Stimulated activated CD8-positive, alpha-beta memory T cell treated with anti-CD3 and anti-CD28 coated beads, Interleukin-2, amount 100 ng/mL, for 1 hour (primary cell): Measurements from ENCODE around the gene CD47.

Source experiments
- DNase-seq, 2 donors: peaks; one replicate each; pipeline ENCODE4 v3.0.0-alpha.2; 2020; ENCODE audit warnings: low read depth in 2 of 2

CD47 gene

DNA sequence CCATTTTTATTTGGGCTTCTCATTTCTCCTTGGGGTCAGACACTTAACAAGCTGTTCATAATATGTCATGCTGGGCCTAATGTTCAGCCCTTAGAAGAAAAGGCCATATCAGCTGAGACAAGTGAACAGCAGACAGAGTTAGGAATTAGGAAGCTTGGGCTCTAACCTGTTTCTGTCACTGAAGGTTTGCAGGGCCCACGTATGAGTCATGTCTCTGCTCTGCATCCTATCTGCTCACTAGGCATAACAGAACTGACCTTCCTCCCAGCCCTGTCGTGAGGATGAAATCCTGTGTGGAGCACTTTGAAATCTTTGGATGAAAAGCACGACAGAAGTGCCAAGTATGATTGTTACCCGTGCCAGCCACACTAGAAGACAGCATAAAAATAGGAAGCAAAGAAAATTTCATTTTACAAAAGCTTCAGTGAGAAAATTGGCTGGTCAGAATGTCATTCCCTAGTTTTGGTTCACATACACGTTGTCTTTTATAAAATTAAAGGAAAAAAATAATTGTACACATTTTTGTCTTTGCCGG, 26.5 kb upstream of the CD47 start:
- DNase-seq: no peak

DNA sequence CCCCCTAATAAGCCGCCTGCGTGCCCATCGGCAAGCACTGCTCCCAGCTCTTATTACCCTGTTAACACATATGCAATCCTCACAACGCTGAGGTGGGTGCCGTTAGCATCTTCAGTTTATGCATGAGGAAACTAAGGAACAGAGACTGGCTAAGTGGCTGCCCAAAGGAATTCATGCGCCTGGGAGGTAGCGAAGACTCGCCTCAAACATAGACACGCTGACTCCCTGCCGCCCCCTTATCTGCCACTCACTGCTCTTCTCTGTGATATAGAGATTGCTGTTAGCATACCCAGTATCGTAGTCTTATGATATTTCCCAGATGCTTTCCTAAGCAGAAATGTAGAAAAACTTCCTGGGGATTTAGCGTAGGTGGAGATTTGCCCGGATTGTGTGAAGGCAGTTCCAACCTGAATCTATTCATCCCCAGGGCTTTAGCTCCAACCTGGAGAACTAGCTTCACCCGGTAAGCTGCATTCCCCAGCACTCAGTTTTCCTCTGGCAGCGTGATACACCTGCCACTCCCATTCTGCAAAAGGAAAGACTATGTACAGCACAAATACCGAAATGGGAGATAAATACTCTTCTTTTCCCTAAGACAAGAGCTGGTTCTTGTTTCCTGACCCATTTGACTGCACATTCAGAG, 23.7 kb upstream of the CD47 start:
- DNase-seq: no peak

DNA sequence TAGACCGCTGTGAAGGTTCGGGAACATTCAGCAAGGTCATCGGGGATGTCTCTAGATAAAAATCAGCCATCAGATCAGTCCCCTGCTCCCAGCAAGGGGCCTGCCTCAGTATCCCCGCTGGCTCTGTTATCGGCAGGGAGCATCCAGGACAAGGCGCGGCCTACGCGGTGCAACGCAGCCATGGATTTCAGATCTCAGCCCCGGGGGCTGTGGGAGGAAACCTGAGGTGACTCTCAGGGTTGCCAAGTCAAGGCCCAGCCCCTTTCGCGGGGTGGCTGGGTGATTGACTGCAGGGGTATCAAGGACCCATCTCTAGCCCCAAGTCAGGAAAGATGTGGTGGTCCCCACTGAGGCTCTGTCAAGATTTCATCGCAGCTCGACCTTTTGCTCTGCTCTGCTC, 23.1 kb upstream of the CD47 start:
- DNase-seq: no peak

DNA sequence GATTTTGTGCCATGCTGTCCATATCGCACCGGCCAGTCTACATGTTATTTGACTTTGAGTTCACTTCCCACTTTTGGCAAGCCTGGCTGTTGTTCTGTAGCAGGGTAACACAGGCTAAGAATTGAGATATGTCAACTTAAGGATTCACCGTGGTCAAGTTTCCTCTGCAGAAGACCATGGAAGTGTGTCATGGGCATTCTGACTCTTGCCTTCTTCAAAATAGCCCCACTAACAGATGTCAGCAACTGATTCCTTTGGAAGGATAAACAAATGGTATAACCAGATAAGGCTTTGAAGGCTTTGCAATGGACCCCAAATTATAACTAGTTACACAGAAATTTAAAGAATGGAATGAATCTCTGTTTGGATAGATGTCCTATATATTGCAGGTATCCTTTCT, 20.1 kb upstream of the CD47 start:
- no peak for DNase-seq

DNA sequence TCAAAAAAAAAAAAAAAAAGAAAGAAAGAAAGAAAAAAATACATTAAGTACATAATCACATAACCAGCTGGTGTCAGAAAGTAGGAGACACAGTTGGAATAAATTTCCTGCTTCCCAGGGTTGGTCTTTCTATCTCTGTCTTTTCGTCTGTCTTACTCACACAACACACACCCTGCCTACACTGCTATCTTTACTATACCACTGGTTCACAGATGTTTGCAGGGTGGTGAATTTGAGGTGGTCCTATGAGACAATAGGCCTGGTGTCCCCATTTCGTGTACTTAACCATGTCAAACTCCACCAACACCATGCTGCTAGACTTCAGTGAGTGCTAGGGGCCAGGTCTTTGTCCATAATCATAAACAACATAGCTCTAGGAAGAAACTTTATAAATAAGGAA, 17.6 kb upstream of the CD47 start:
- DNase-seq: no peak

DNA sequence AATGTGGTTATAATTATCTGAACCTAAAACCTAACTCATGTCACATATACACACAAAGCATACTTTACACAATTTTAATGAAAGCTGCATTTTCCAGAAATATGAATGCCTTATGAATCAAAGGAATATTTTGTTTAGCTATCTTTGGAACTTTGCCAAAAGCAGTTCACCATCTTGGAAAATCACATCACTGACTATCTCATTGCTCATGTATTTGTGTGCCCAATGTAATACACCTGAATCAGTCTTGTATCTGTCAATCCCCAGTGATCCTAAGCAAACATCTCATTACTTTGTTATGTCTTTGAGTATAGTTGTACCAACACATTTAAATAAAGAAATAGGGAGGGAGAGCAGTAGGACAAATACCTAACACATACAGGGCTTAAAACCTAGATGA, 15.6 kb upstream of the CD47 start:
- no peak for DNase-seq

DNA sequence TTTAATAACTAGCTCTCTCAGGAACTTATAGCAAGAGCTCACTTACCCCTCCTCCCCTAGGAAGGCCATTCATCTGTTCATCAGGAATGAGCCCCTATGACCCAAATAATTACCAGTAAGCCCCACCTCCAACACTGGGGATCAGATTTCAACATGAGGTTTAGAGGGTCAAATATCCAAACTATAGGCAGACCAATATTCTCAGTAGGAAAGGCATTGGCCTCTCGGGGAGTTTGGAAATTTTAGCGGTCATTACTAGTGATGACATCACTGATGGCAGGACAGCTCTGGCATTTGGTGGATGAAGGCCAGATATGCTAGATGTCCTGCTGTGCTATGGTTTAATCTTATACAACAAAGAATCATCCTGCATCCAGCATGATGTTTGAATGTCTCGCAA, 15.2 kb upstream of the CD47 start:
- no peak for DNase-seq

DNA sequence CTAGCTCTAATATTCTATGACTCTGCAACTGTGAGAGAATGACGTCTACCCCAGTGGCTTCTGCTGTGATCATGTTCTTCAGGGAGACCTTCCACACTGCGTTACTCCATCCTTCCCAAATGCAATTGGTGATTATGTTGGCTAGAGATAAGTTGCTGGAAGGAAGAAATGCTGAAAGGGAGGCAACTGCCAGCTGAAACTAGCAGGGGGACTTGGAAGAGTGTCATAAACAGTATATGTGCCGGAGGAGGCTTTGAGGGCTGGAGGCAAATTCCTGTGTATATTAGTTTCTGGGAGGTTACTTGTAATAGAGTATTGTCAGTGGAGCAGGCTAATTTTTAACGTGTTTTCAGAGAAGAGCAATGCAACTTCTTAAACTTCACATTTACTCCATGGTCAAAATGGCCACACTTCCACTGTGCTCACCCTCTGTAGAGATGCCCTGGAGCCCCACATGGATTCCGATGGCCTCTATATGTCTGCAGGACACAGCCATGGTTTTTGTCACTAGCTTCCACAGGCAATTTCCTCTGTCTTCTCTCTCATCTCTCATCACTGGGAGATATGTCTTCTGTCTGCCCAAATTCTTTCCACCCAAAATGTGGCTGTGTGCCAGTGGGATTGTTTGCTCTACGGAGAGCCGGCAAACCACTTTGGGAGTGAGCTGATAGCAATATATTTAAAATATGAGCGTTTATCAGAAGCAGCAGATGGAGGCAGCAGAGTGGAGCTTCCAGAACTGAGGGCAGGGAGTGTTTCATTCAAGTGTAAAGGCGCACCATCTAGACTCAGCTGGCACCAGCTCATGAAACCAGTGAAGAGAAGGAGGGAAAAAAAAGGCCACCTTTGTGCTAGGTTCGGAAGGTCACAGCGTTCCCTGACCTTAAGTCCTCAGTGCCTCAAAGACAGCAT, 13.3 kb upstream of the CD47 start:
- no peak for DNase-seq

DNA sequence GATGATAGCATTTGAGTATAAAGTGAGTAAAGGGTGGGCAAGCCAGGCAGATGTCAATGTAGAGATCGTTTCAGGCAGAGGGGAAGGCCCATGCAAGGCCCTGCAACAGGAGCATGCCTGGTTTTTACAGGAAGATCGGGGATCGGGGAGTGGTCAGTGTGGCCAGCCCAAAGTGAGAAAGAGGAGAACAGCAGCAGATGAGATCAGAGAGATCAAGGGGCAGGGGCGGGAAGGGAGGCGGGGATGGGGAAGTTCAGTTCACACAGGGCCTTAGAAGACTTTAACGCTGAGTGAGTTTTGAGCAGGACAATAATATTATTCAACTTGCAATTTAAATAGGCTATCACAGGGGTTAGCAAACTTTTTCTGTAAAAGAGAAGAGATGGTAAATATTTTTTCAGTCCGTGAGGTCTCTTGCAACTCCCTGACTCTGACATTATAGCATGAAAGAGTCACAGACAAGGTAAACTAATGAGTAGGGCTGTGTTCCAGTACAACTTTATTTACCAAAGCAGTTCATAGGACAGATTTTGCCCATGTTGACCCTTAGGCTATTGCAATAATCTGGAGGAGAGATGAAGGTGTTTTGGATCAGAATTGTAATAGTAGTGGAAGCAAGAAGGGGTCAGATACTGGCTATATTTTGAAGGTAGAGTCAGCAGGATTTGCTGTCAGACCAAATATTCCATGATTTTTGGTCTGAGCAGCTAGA, 12.4 kb upstream of the CD47 start:
- DNase-seq: no peak

DNA sequence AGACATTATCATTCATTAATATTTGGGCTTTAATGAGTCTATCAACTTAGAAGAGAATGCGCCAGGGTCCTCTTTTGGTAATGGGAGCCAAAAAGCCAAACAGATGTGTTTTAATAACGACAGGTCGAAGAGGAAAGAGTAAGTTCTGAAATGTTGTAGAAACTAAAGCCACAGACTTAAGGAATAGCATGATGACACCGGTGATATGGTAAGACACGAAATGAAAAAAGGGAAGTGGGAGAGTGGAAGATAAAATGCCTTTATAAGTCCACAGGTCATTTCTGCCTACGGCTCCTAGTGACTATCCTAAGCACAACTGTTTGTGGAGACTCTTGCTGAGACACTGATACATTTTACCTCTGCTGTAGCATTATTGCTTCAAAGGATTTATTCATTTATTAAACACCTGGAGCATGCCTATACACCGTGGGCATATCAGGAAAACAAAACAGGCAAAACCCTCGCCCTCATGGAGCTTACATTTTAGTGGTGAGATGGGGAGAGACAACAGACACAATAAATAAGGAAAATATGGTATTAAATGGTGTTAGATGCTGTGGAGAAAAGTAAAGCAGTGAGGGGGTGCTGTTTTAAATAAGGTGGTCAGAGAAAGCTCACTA, 11.7 kb upstream of the CD47 start:
- no peak for DNase-seq

DNA sequence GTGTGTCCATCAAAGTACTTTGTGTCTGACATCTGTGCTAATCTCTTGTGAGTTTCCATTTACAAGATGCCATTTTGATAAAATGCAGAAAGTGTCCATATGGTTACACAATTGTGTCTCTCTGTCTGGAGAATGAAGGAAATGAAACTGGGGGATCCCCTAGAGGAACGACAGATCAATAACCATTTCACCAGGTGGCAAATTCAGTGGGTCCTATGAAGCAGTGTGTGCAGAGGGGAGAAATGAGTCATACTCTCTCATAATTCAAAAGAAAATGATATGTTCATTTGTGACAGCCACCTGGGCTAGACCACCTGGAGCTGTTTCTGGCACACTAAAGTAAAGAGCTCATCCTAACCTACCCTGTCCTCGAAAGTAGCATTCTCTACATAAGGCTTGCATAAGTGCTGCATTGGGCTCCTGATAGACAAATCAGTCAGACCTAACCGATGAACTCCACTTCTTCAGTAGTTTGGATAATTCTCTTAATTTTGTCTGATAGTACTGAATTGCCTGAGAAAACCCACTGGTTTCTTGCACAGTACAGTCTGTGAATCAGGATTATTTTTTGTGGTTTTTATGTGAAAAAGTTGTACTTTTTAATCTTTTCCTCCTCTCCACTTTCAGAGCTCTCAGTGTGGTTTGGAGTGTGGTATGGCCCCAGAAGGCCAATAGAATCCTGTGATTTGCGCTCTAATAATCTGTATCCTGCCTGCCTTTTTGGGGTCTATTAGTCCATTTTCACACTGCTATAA, 10.3 kb upstream of the CD47 start:
- DNase-seq: no peak

DNA sequence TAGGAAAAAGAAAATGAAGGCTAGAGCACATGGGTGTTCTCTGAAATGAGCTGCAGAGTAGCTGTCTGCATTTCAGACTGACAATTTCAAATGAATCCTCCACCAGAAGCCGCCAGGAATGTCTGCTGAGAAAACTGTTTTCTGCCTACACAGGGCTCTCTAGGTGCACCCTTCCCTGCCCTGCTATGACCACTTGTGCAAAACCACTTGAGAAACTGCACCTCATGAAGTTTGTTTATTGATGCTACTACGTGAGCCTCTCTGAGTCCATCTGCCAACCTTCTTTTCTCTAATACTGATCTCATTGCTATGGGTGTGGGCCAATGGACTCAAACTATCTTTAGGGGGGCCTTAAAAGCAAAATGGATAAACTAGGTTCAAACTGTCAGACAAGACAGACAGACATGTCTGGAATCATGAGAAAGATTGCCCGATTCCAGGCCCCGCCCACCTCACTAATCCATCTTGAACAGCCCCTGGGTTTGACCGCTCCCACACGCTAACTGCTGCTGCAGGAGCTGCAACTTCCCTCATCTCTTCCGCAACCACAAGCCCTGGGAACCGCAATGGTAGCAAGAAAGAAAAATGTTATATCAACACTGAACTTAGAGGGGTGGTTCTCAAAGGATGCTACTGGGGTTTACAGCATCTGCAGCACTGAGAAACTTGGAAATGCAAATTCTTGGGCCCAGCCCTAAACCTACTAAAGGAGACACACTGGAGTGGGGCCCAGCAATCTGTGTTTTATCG, 9.0 kb upstream of the CD47 start:
- DNase-seq: no peak

DNA sequence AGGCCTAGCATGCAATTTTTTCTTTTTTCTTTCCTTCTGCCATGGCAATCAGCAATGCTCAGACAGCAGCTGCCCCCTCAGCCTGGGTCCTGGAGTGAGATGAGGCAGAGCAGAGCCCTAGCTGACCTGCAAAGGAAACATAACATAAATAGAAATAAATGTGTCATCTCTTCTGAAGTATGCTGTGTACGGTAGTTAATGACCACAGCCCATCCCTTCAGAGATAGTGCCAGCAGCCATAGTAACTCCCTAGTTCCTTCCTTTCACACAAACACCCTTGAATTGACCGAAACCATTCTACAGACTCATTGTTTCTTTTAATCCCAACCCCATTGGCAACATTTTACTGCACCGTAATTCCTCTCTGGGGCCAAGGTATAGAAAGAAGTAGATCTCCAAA, 8.4 kb upstream of the CD47 start:
- DNase-seq: no peak

DNA sequence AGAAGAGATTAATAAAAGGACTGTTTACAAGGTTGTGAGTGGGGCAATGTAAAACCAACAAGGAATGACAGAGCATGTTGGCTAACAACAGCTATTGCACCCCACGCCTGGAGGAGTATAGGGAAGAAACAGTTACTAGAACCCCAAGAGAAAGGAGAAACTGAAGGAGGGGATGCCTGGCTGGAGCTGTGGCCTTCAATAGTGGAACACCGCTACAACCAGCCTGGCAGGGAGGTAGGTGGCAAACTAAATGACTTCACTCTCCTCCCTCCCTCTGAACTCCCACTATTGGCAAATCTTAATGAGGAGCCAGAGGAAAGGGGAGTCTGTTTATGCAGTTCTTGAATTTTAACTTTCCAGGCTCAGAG, 7.2 kb upstream of the CD47 start:
- DNase-seq: no peak

DNA sequence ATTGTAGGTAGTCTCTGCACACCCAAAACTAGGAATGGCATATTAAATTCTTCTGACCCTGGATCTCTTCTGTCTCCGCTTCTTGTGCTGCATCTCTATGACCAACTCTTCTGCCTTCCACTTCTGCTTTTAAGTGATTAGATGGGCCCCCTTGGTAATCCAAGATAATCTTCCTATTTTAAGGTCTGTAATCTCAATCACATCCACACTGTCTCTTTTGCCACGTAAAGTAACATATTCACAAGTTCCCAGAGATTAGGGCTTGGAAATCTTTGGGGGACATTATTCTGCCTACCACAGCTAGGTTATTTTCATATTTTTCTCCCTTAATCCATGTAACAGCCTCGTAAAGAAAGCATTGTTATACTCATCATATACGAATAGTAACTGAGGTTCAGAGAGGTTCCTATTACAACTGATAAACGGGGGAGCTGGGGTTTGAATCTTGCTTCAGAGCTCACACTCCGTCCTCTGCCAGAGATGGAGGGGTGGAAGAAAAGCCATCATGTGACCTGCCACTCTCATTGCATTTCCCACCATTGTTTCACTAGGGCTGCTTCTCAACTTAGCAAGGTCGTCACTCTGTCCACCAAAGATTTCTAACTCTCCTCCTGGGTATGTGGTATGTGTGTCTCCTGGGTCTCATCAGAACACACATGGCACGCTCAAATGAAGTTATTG, 6.6 kb upstream of the CD47 start:
- DNase-seq: no peak

DNA sequence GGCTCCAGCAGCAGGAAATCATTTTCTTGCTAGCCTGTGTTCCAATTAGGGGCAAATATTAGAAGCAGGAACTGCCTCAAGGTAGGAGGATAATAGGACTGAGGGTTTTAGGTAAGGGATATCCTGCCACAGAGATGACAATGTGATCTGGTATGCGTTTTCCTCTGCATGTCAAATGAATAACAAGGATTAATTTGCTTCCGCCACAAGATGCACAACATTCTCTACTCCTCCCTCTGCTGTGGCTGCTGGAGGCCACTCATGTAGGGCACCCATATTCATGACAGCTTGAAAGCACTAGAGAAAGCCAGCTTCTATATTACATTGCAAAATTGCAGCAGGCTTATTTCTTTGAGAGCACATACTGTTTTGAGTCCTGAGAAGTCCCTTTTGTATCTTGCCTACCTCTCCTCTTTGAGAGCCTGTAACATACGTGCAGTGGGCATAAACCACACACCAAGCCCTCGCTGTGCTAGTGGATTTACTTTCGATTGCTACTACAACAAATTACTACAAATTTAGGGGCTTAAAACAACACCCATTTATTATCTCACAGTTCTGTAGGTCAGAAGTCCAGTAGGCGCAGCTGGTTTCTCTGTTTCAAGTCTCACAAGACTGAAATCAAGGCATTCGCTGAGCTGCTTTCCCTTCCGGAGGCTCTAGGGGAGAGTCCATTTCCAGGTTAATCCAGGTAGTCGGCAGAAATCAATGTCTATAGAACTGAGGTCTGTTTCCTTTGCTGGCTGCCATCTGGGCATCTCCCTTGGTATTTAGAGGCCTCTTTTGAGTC, 5.9 kb upstream of the CD47 start:
- no peak for DNase-seq

DNA sequence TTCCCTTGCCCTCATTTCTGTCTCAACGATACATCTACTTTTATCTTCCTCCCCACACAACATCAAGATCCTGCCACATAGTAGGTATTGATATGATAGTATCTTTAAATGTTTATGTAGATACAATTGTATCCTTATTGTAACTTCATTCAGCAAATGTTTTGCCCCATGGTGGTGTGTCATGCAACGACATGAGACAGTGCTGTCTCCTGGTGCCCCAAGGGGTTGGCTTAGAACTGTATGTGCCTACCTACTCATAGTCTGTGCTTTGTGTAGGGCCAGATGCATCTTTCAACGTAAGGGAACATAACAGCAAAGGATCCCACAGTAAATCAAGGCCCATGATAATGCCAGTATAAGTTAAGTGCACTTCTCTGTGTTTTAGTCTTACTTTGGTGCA, 2.8 kb upstream of the CD47 start:
- no peak for DNase-seq

DNA sequence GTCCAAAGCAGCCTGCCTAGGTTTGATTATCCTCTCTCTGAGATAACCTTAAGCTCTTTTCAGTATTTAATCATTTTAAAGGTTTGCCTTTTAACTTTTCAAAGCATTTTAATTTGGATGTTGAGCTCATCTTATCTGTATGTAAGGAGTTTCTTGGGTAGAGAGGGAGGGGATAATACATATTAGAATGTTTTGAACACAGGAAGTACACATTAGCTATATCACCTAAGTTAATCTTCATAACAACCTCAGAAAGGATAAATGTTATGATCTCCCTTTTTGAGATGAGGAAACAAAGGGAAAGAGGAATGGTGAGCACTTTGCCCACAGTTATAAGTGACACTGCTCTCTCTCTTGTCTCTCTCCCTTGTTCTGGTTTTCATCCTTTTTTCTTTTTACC, 2.2 kb upstream of the CD47 start:
- DNase-seq: no peak

DNA sequence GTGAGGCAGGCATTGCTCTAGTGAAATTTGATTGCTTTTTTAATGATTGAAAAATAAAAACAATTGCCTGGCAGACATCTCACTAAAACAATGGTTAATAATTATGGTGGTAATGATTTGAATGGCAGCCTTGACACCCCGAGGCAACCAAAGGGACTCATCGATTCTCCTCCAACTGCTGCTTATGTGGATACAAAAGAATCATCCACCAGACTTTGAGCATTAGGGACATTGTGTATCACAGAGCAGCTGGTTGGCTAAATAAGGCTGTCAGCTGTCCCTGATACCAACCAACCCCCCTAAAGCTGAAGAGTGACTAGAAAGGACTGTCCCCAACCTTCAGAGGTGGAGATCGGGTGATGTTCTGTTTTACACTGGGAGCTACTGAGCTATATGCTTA, 1.7 kb upstream of the CD47 start:
- no peak for DNase-seq
